Breast epithelium (tissue), 4 donors: Measurements from ENCODE around the gene ITIH2. TPM values are rescaled to one million over a fixed set of nuclear protein-coding genes. Genes with fewer than 3 reads are reported as not detected.

Experiments
- DNase-seq, 2 donors: peaks; one replicate each; pipeline ENCODE4 v3.0.0-alpha.2; 2019; ENCODE audit warnings: low spot score in 2 of 2
- H3K27ac ChIP-seq, 2 donors: fragments of 200-600 bp; sonication (generic) in 1 of 2; one replicate each; pipeline ENCODE4 v1.5.1; 2016 to 2019; ENCODE audit warnings: mild to moderate bottlenecking in 1 of 2
- H3K27me3 ChIP-seq, 2 donors: fragments of 200-600 bp; sonication (generic) in 1 of 2; one replicate each; pipeline versions ENCODE4 v1.5.1 to v1.6.0; 2017 to 2019; ENCODE audit warnings: control low read depth in 1 of 2, mild to moderate bottlenecking in 1 of 2
- H3K36me3 ChIP-seq: fragments of 200-600 bp; one replicate; pipeline ENCODE4 v1.5.1; 2019
- H3K4me1 ChIP-seq, 2 donors: fragments of 200-600 bp; sonication (generic); one replicate each; pipeline ENCODE4 v1.5.1; 2016 to 2019; ENCODE audit warnings: control low read depth in 1 of 2
- H3K4me3 ChIP-seq, 3 donors: fragments of 200-600 bp; sonication (generic); 1 replicate in 2 of 3; 2 replicates in 1 of 3; pipeline ENCODE4 v1.5.1; 2016 to 2019; ENCODE audit warnings: mild to moderate bottlenecking in 3 of 3, moderate library complexity in 2 of 3
- H3K9me3 ChIP-seq, 2 donors: fragments of 200-600 bp; sonication (generic) in 1 of 2; one replicate each; pipeline ENCODE4 v1.5.1; 2016 to 2019; ENCODE audit warnings: control low read depth in 1 of 2
- POLR2A ChIP-seq: fragments of 450-650 bp; IDR thresholded peaks from one replicate; pipeline ENCODE4 v1.6.1; 2016; ENCODE audit warnings: antibody characterized with exemption, mild to moderate bottlenecking, moderate library complexity
- POLR2AphosphoS5 ChIP-seq, 3 donors: sonication (generic); formaldehyde crosslinking; IDR thresholded peaks; one replicate each; pipeline ENCODE4 v1.6.1; 2017; ENCODE audit warnings: antibody characterized with exemption in 3 of 3
- intact Hi-C: fragments of 100-400 bp; cut with DNase I; formaldehyde crosslinking; loops from one replicate; pipeline ENCODE4 v1.15.1; 2023; ENCODE audit warnings: low total_unique reads
- total RNA-seq, 3 donors: library from RNA; depleted of rRNA; stranded (reverse); fragments of >200 nt; gene quantifications; one replicate each; pipeline ENCODE4 v1.1.0, GENCODE V29; 2016
- TF ChIP-seq, protein P1 (sequence below), 3 donors: fragments of 450-650 bp; IDR thresholded peaks; one replicate each; pipeline ENCODE4 v1.5.1; 2016 to 2017; ENCODE audit warnings: antibody characterized with exemption in 3 of 3, mild to moderate bottlenecking in 3 of 3, moderate library complexity in 3 of 3

The ITIH2 gene
- total RNA-seq, 3 donors from 2014 or later: 0.73 to 2.0 TPM; not detected in 1

- no peak for TF ChIP-seq POLR2AphosphoS5 (IDR thresholded peaks at IDR 0.05)
- TF ChIP-seq POLR2A: no peak
- TF ChIP-seq, protein P1, sequence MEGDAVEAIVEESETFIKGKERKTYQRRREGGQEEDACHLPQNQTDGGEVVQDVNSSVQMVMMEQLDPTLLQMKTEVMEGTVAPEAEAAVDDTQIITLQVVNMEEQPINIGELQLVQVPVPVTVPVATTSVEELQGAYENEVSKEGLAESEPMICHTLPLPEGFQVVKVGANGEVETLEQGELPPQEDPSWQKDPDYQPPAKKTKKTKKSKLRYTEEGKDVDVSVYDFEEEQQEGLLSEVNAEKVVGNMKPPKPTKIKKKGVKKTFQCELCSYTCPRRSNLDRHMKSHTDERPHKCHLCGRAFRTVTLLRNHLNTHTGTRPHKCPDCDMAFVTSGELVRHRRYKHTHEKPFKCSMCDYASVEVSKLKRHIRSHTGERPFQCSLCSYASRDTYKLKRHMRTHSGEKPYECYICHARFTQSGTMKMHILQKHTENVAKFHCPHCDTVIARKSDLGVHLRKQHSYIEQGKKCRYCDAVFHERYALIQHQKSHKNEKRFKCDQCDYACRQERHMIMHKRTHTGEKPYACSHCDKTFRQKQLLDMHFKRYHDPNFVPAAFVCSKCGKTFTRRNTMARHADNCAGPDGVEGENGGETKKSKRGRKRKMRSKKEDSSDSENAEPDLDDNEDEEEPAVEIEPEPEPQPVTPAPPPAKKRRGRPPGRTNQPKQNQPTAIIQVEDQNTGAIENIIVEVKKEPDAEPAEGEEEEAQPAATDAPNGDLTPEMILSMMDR (IDR thresholded peaks at IDR 0.05): no peak
- H3K9me3 ChIP-seq: no peaks in the 10 kb centered on the region
- intact Hi-C loops: no loop called here
- H3K27ac ChIP-seq: no peak overlapping the region
- no peaks in the 10 kb centered on the region for H3K27me3 ChIP-seq
- H3K4me3 ChIP-seq: no peak overlapping the region
- H3K4me1 ChIP-seq: no peaks in the 10 kb centered on the region
- no peak for DNase-seq
- no peaks in the 10 kb centered on the region for H3K36me3 ChIP-seq
These were observed 52.0 kb downstream of the ITIH2 start for GRCh38 chr10:7755103-7755502.

- Histone ChIP-seq H3K9me3 (no peaks in the 10 kb centered on the region), H3K27me3 (no peaks in the 10 kb centered on the region), H3K27ac (no peak overlapping the region), H3K4me1 (no peaks in the 10 kb centered on the region), H3K4me3 (no peak overlapping the region), H3K36me3 (no peaks in the 10 kb centered on the region)
- TF ChIP-seq POLR2A (no peak), POLR2AphosphoS5 (IDR thresholded peaks at IDR 0.05) (no peak)
- TF ChIP-seq, protein P1 (IDR thresholded peaks at IDR 0.05): no peak
- no peak for DNase-seq
- intact Hi-C loops: no loop called here
These were observed 53.4 kb downstream of the ITIH2 start for GRCh38 chr10:7756360-7756992.

GRCh38 chr10:7763929-7764328, 60.8 kb downstream of the ITIH2 start:
- no peak for TF ChIP-seq POLR2AphosphoS5 (IDR thresholded peaks at IDR 0.05)
- no peak for TF ChIP-seq POLR2A
- intact Hi-C loops: no loop called here
- H3K9me3 ChIP-seq: no peaks in the 10 kb centered on the region

GRCh38 chr10:7766241-7766640, 63.1 kb downstream of the ITIH2 start:
- intact Hi-C loops: no loop called here
- TF ChIP-seq POLR2A (no peak), POLR2AphosphoS5 (IDR thresholded peaks at IDR 0.05) (no peak)
- TF ChIP-seq, protein P1 (IDR thresholded peaks at IDR 0.05): no peak
- H3K36me3 ChIP-seq: no peaks in the 10 kb centered on the region

More at GRCh38 chr10:7763929-7764328, 60.8 kb downstream of the ITIH2 start:
- Histone ChIP-seq H3K4me1 (no peaks in the 10 kb centered on the region), H3K27ac (no peak overlapping the region), H3K36me3 (no peaks in the 10 kb centered on the region), H3K4me3 (no peak overlapping the region), H3K27me3 (no peaks in the 10 kb centered on the region)
- no peak for DNase-seq

GRCh38 chr10:7767209-7767608, 64.1 kb downstream of the ITIH2 start:
- H3K4me1 ChIP-seq: no peaks in the 10 kb centered on the region
- H3K4me3 ChIP-seq: no peak overlapping the region
- no peaks in the 10 kb centered on the region for H3K36me3 ChIP-seq
- no peaks in the 10 kb centered on the region for H3K9me3 ChIP-seq
- H3K27ac ChIP-seq: no peak overlapping the region
- no peak for TF ChIP-seq POLR2AphosphoS5 (IDR thresholded peaks at IDR 0.05)
- TF ChIP-seq, protein P1 (IDR thresholded peaks at IDR 0.05): no peak
- TF ChIP-seq POLR2A: no peak
- intact Hi-C loops: no loop called here
- DNase-seq: no peak
- no peaks in the 10 kb centered on the region for H3K27me3 ChIP-seq

More at GRCh38 chr10:7766241-7766640, 63.1 kb downstream of the ITIH2 start:
- no peaks in the 10 kb centered on the region for H3K9me3 ChIP-seq
- no peak for DNase-seq
- H3K27ac ChIP-seq: no peak overlapping the region
- no peaks in the 10 kb centered on the region for H3K27me3 ChIP-seq
- no peaks in the 10 kb centered on the region for H3K4me1 ChIP-seq
- no peak overlapping the region for H3K4me3 ChIP-seq
